ENCODE data around the gene GSN. TPM values are rescaled to one million over a fixed set of nuclear protein-coding genes. Genes with fewer than 3 reads are reported as not detected.

Gene GSN
- total RNA-seq, 1 donor from 2014 or later, result 2.9 TPM

DNA sequence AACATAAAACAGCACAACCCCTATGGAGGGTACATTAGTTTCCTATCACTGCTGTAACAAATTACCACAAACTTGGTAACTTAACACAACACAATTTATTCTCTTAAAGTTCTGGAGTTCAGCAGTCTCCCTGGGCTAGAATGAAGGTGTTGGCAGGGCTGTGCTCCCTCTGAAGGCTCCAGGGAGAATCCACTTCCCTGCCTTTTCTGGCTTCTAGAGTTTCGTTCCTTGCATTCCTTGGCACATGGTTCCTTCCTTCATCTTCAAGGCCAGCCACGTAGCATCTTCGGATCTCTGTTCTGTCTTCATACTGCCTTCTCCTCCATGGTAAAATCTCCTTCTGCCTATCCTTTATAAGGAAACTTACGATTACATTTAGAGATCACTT, 25.0 kb upstream of the GSN start:
- intact Hi-C loops (cut with micrococcal nuclease), result no loop called here

- intact Hi-C loops (cut with micrococcal nuclease), result no loop called here
Measured at GRCh38 chr9:121246821-121247561, 21.0 kb upstream of the GSN start.

DNA sequence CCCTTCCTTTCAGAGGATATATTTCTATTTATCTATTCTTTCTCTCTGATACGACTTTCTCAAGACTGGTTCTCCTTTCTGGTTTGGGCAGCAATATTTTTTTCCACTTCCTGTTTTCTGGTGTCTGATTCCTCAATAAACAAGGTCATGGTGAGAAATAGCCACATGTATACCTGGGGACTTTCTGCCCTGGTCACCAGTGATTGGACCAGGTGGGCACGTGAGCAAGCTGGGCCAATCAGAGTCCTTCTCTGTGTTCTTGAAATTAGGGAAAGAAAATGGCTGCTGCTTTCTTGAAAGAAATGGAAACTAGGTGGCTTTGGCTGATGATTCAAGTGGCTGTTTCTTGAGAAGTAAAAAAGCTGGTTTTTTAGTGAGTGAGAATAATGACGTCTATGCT, 18.4 kb upstream of the GSN start:
- intact Hi-C loops (cut with micrococcal nuclease), result no loop called here

DNA sequence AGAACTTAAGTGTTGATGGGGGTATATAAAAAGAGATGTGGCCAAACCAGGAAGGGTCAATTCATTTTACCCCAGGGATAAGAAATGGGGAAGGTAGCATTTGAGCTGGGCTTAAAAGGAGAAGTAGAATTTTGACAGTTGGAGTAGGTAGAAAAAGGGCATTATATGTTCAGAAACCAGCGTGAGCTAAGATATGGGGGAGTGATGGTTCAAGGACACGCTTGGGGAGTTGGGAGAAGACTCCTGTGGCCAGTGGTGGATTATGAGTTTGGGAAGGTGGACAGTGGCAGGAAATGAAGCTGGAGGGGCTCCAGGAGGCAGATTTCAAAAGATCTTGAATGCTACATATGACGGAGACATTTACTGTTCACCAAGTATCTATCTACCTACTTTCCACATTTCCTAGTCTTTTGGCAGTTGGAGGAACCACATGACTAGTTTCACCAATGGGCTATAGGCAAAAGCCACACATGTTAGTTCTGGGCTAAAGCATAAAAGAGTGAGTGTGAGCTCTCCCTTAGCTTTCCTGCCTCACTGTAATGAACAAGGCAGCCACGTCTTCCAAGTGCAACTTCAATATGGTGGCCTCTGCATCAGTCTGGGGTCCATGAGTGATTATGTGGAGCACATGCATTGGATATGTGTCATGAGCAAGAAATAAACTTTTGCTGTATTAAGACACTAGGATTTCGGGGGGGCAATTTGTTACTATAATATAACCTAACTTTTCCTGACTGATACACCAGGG, 15.7 kb upstream of the GSN start:
- intact Hi-C loops (cut with micrococcal nuclease), result no loop called here

DNA sequence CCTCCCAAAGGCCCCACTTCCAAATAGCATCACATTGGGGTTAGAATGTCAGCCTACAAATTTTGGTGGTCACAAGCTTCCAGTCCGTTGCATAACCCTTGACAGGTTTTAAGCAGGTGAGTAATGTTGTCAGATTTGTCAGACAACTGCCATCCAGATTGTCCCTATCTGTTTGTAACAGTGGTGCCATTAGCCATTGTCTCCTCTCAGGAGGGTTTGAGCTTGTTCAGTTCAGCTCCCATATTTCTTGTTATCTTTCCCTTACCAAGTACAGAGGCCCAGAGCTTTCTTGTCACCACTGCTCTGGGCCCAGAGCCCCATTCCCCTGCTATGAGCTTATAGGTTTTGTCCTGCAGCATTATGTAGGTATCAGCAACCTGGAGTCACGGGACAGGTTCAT, 14.8 kb upstream of the GSN start:
- intact Hi-C loops (cut with micrococcal nuclease), result no loop called here

DNA sequence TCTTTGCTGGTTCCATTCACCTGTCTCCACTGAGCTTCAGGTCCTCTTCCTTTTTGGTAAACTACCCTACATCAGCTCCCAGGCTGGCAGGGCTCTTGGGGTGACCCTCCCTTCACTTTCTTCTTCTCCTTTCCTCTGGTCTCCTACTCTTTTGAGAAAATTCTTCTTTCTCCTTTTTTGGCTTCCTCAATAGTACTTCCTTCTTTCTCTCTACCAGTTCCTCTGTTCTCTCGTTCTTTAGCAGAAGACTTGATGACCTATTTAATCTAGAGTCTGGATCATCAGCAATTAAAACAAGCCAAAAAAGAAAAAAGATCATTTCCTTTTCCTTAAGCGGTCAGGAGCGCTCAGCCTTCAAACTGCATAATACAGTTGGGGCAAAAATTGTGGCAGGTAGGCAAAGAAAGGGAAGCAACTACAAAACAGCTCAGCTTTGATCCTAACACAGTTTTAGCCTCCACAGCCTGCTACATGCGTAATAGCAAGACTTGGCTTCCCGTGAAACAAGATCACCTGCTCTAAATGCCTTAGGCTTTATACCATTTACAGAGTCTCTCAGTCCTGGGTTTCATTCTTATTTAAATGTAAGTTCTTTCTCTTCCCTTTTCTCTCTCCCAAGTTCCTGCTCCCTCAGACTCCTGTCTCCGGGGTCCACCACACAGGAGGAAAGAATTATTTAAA, 14.0 kb upstream of the GSN start:
- intact Hi-C loops (cut with micrococcal nuclease), result no loop called here

- intact Hi-C loops (cut with micrococcal nuclease), result no loop called here
Measured at GRCh38 chr9:121259498-121259897, 8.5 kb upstream of the GSN start.

- intact Hi-C loops (cut with micrococcal nuclease), result no loop called here
Measured at GRCh38 chr9:121259935-121260334, 8.0 kb upstream of the GSN start.

DNA sequence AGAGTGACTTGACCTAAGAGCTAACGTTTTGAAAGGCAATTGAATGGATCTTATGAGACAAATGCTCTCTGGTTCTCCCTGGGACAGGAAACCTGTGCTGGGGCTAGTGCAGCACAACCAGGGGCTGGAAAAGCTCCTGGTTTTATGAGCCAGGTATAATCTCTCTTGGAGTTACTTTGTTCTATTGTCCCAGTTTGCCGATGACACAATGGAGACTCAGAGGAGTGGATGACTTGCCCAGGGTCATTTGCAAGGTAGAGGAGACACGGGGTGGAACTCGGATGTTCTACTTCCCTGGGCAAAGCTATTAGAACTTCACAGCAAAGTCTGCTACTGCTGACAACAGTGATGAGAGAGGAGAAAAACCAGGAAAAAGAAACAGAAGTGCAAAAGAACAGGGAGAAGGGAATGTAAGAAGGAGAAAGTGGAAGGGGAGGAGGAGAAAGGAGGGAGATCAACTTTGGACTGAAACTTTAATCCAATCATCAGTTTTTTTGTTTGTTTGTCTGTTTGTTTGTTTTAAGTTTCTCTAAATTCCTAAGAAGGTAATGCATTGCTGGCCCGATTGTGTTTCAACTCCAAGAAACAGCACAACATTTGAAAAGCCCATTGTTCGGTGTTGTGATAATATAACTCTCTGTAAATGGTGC, 7.4 kb upstream of the GSN start:
- intact Hi-C loops (cut with micrococcal nuclease), result no loop called here

GRCh38 chr9:121261107-121261460, 6.9 kb upstream of the GSN start:
- intact Hi-C loops (cut with micrococcal nuclease), result no loop called here

GRCh38 chr9:121261755-121262154, 6.2 kb upstream of the GSN start:
- intact Hi-C loops (cut with micrococcal nuclease), result no loop called here

DNA sequence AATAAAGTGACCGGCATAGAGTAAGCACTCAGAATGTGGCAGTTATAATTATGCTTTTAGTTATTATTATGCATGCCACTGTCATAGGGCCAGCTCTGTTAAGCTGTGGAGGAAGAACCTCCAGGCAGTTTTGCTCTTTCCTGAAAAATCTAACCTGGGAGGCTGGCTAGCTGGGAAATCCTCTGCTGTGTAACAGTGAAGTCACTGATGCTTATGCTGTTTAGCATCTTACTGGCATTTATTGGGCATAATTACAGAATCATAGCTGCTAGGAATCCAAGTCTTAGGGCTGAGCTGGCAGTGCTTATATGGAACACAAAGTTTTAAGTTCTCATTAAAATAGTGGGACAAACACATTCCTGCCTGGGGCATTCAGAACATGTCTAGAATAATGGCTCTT, 5.5 kb upstream of the GSN start:
- intact Hi-C loops (cut with micrococcal nuclease), result no loop called here

DNA sequence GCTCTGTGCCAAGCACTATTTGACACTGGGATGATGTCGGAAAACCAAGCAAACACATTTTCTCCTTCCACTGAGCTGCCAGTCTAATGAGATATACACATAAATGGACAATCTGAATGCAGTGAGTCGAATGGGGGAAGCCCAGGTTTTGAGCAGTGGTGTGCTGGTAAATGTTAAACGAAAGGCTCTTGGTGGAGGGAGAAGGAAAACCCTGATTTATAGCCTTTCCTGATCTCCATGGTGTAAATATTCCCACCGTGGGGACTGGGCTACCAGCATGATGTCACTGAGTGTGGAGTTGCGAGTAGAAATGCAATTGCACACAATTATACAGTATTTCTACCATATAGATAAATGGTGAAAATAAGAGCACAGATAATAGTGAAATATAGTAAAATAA, 5.0 kb upstream of the GSN start:
- intact Hi-C loops (cut with micrococcal nuclease), result no loop called here

GRCh38 chr9:121266356-121266755, 1.6 kb upstream of the GSN start:
- intact Hi-C loops (cut with micrococcal nuclease), result loop anchor here (5.0 kb wide), 1 partner anchor 64 kb away; the partner anchor contains the start of gene RAB14

- intact Hi-C loops (cut with micrococcal nuclease), result loop anchor here (5.0 kb wide), 1 partner anchor 65 kb away; the partner anchor contains the start of gene RAB14
Measured at GRCh38 chr9:121266906-121267650, 884 bp upstream of the GSN start.

GRCh38 chr9:121268598-121268850, 562 bp downstream of the GSN start:
- intact Hi-C loops (cut with micrococcal nuclease), result loop anchor here (5.0 kb wide), 1 partner anchor 66 kb away; the partner anchor contains the start of gene RAB14

DNA sequence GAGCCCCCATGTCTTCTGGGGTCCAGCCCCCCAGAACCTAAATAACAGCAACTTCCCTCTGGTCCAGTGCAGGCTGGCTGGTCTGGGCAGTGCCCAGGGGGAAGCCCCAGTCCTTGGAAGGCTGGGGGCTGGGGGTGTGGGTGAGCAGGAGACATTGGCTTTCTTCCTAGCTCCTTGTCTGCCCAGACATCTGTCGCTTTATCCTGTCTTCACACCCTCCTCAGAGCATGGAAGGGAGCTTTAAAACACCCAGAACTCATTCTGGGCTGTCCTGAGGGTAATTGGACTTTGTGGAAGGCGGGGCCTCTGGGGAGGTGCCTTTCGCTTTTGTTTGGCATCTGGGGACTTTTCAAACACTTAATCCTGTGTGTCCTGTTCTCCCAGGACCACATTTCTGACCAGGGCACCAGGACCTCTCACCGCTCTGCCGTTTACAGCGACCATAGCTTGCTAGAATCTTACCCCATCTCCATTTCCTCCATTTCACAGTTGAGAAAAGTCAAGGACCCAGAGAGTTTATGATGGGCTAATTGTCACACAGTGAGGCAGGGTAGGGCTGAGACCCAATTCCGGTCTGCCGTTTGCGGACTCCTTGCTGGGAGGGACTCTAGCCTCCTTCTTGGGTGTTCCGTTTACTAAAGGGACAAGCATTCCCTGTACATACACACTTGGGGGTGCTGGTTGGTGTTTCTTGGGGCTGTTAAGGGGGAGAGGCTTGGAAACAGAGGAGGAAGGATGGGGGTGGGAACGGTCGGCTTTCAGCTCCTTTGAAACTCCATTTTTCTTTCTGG, 1.1 kb downstream of the GSN start:
- intact Hi-C loops (cut with micrococcal nuclease), result loop anchor here (5.0 kb wide), 1 partner anchor 67 kb away; the partner anchor contains the start of gene RAB14

- intact Hi-C loops (cut with micrococcal nuclease), result loop anchor here (5.0 kb wide), 1 partner anchor 67 kb away; the partner anchor contains the start of gene RAB14
Measured at GRCh38 chr9:121269642-121270254, 1.8 kb downstream of the GSN start.

- intact Hi-C loops (cut with micrococcal nuclease), result no loop called here
Measured at GRCh38 chr9:121271368-121272341, 3.7 kb downstream of the GSN start.

All from T-helper 1 cell treated with Interleukin-12 subunit alpha and Interleukin-12 subunit beta and Interleukin-4 antibody, amounts not matched to agents 30 ng/mL and 1 ng/mL, for 36 hours (primary cell).